Fibroblast of lung (primary cell): ENCODE data around the gene SERPIND1. TPM values are rescaled to one million over a fixed set of nuclear protein-coding genes. Genes with fewer than 3 reads are reported as not detected.

ENCODE experiments used
- DNase-seq, 2 donors: peaks; one replicate each; pipeline versions ENCODE4 v3.0.0 to v3.0.0-alpha.2; 2010; ENCODE audit warnings: low read depth in 2 of 2
- H2AFZ ChIP-seq: 2 replicates; pipeline ENCODE4 v1.5.1; 2012; ENCODE audit warnings: low read length, control low read depth, inconsistent platforms
- H3K27ac ChIP-seq: 2 replicates; pipeline ENCODE4 v1.5.1; 2011; ENCODE audit warnings: low read length, control low read depth; ENCODE audit not compliant: insufficient read depth
- H3K27me3 ChIP-seq: 2 replicates; pipeline ENCODE4 v1.5.1; 2011; ENCODE audit warnings: mild to moderate bottlenecking, low read length; ENCODE audit not compliant: control insufficient read depth, insufficient read depth
- H3K36me3 ChIP-seq: 2 replicates; pipeline ENCODE4 v1.5.1; 2011; ENCODE audit warnings: low read length; ENCODE audit not compliant: control insufficient read depth, insufficient read depth
- H3K4me1 ChIP-seq: 2 replicates; pipeline ENCODE4 v1.5.1; 2011; ENCODE audit warnings: low read length; ENCODE audit not compliant: control insufficient read depth, insufficient read depth; ENCODE audit errors: extremely low read depth
- H3K4me2 ChIP-seq: 2 replicates; pipeline ENCODE4 v1.5.1; 2011; ENCODE audit warnings: low read length, control low read depth; ENCODE audit not compliant: insufficient read depth; ENCODE audit errors: extremely low read depth
- H3K4me3 ChIP-seq, 4 experiments: fragments of 200-600 bp in 1 of 4; sonication (generic) in 1 of 4; replicated peaks in 1 of 4; 2 replicates each; pipeline ENCODE4 v1.5.1; 2011 to 2016; ENCODE audit warnings: low read length in 4 of 4, low read depth in 3 of 4, mild to moderate bottlenecking in 3 of 4, control low read depth in 2 of 4, inconsistent platforms in 1 of 4, mixed read lengths in 1 of 4; ENCODE audit not compliant: insufficient read depth in 1 of 4; ENCODE audit errors: control extremely low read depth in 1 of 4
- H3K79me2 ChIP-seq: 2 replicates; pipeline ENCODE4 v1.5.1; 2012; ENCODE audit warnings: mild to moderate bottlenecking, low read length, inconsistent platforms; ENCODE audit not compliant: control insufficient read depth, insufficient read depth
- H3K9ac ChIP-seq: 2 replicates; pipeline ENCODE4 v1.5.1; 2011; ENCODE audit warnings: mild to moderate bottlenecking, low read length, control low read depth; ENCODE audit not compliant: insufficient read depth
- H3K9me3 ChIP-seq: 2 replicates; pipeline ENCODE4 v1.5.1; 2012; ENCODE audit warnings: low read depth, low read length; ENCODE audit not compliant: control insufficient read depth, insufficient read depth
- H4K20me1 ChIP-seq: 2 replicates; pipeline ENCODE4 v1.5.1; 2011; ENCODE audit warnings: low read length; ENCODE audit not compliant: control insufficient read depth, insufficient read depth; ENCODE audit errors: extremely low read depth
- CTCF ChIP-seq, 2 donors: IDR thresholded peaks in 1 of 2; conservative IDR thresholded peaks in 1 of 2; 1 replicate in 1 of 2; 2 replicates in 1 of 2; pipeline ENCODE4 v1.5.1; 2011 to 2012; ENCODE audit warnings: low read length in 2 of 2, control low read depth in 1 of 2, inconsistent platforms in 1 of 2, low read depth in 1 of 2, mild to moderate bottlenecking in 1 of 2
- EZH2 ChIP-seq: IDR thresholded peaks from 2 replicates; pipeline ENCODE4 v1.5.1; 2012; ENCODE audit warnings: low read length, control low read depth, mild to moderate bottlenecking; ENCODE audit errors: missing control alignments
- polyA plus RNA-seq, 2 donors: library from polyadenylated mRNA; depleted of rRNA in 1 of 2; stranded (reverse) in 1 of 2; unstranded in 1 of 2; fragments of >200 nt; gene quantifications; 2 replicates each; pipeline ENCODE4 v1.2.1, GENCODE V29; 2011 to 2012; ENCODE audit warnings: missing spikeins in 1 of 2
- total RNA-seq: library from RNA; depleted of rRNA; stranded (reverse); fragments of >200 nt; gene quantifications from 2 replicates; pipeline ENCODE4 v1.2.1, GENCODE V29; 2014

The SERPIND1 gene
- total and polyA plus RNA-seq, 2 donors (not counting 1 experiment from before 2014, with no cell fraction given), result 0.03 TPM; not detected in 1

DNA sequence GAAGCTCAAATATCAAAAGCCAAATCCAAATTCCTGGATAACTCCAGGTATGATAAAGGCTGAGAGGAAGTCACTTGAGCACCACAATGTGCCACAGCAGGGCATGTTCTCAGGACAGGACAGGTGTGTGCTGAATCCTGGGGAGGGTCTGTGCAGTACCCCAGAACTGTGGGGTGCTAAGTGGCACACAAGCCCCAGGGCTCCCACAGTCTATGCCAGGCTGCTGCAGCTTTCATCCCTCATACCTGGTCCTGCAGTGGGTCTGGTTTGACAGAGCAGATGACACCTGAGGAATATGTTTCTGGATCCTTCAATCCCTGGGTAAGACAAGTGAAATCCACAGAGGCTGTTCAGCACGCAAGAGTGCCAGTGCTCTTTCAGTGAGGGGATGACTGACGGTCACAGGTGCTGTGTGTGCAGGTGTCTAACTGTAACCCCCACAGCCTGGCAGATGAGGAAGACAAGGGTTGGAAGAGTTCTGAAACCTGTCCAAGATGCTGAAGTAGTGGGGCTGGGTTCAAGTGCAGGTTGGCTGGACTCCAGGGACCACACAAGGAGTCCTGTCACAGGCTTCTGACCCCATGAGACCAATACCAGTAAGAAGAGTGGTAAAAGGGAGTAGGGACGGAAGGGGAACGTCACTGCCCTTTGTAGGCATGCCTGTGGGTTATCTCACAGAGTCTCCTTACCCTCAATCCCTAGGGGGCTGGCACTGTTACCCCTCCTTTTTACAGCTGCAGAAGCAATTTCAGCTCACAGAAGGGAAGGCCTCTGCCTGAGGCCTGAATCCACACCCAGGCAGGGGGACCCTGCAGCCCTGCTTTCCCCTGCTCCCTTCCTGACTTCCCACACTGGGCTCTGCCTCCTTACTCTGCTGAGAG lies 14.1 kb downstream of the SERPIND1 start:
- H2AFZ ChIP-seq, result no peak overlapping the region
- no peak for DNase-seq
- no peaks in the 10 kb centered on the region for H3K9me3 ChIP-seq
- TF ChIP-seq EZH2, result no peak
- H3K36me3 ChIP-seq, result peaks cover 15% of the 10 kb centered on the region
- no peaks in the 10 kb centered on the region for H4K20me1 ChIP-seq
- H3K4me2 ChIP-seq, result no peak overlapping the region
- no peak overlapping the region for H3K27ac ChIP-seq
- H3K9ac ChIP-seq, result no peak overlapping the region
- H3K27me3 ChIP-seq, result no peaks in the 10 kb centered on the region
- H3K79me2 ChIP-seq, result no peaks in the 10 kb centered on the region
- H3K4me3 ChIP-seq, result no peak overlapping the region
- no peaks in the 10 kb centered on the region for H3K4me1 ChIP-seq

DNA sequence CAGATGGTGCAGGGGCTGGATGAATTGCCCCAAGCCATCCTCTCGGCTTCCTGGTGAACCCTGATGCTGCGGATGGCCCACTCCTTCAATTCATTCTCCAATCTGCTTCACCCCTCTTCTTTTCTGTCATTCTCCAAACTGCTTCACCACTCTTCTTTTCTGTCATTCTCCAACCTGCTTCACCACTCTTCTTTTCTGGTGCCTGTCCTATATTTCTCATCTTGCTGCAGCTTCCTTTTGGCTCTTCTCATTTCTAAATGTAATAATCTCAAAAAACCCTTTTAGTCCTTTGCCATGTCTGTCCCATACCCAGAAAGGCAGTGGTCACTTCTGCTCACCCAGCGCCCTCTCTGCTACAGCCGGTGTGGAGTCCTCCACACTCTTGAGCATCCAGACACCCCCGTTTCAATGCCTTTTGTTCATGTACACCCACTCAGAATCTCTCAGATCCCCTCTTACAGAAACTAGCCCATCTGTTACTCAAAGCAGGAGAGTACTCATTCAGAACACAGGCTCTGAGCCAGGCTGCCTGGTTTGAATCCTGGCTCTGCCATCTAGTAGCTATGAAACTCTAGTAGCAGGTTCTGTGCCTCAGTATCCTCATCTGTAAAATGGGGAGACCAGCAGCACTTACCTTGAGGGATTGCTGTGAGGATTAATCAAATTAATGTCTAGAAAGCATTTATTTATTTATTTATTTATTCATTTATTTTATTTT lies 14.9 kb downstream of the SERPIND1 start:
- no peak overlapping the region for H3K27ac ChIP-seq
- DNase-seq, result no peak
- H3K36me3 ChIP-seq, result peaks cover 15% of the 10 kb centered on the region
- no peaks in the 10 kb centered on the region for H3K4me1 ChIP-seq
- no peaks in the 10 kb centered on the region for H3K9me3 ChIP-seq
- H3K27me3 ChIP-seq, result no peaks in the 10 kb centered on the region
- no peak overlapping the region for H2AFZ ChIP-seq
- TF ChIP-seq CTCF (conservative IDR thresholded peaks at IDR 0.05 in 1 of 2, IDR thresholded peaks at IDR 0.05 in 1 of 2; ENCODE audit: low read depth in 1 of 2, low read length in 2 of 2) (no peak), EZH2 (no peak)
- no peaks in the 10 kb centered on the region for H3K79me2 ChIP-seq
- no peaks in the 10 kb centered on the region for H4K20me1 ChIP-seq
- H3K9ac ChIP-seq, result no peak overlapping the region
- H3K4me2 ChIP-seq, result no peak overlapping the region
- H3K4me3 ChIP-seq, result no peak overlapping the region

DNA sequence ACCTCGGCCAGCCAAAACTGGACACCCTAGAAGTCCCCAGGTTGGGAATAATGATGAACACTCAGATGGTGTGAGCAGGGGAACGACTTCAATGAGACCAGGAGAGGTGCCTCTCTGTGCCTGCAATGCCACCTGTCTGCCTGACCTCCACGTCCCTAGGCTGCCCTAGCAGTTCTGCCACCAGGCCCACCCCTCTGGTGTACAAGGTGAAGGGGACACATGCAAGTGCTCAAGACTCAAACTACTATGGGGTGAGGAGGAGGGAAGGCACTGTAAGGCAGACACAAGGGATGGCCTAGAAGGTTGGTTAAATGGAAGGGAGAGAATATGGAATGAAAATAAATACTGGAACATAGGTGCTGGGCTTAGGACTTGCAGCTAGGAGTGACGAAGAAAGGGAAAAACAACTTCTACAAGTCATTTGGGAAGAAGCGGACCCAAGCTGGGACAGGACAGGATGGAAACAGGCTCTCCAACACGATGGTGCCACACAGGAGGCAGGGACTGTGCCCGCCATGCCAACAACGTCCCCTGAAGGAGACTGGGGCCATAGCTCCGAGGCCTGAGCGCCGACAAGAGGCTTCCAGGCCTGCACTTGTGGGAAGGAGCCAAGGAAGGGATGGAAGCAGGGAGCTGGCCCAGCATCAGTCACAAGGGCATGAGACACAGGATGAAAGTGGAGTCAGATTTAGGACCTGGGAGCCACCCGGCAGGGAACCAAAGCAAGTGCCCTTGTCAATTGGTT lies 18.5 kb downstream of the SERPIND1 start:
- no peaks in the 10 kb centered on the region for H3K9me3 ChIP-seq
- no peak overlapping the region for H2AFZ ChIP-seq
- DNase-seq, result no peak
- H3K9ac ChIP-seq, result no peak overlapping the region
- no peaks in the 10 kb centered on the region for H3K79me2 ChIP-seq
- no peaks in the 10 kb centered on the region for H3K27me3 ChIP-seq
- H3K4me1 ChIP-seq, result no peaks in the 10 kb centered on the region
- H3K4me2 ChIP-seq, result no peak overlapping the region
- TF ChIP-seq EZH2 (no peak), CTCF (conservative IDR thresholded peaks at IDR 0.05 in 1 of 2, IDR thresholded peaks at IDR 0.05 in 1 of 2; ENCODE audit: low read depth in 1 of 2, low read length in 2 of 2) (no peak)
- H3K36me3 ChIP-seq, result peaks cover 18% of the 10 kb centered on the region
- no peaks in the 10 kb centered on the region for H4K20me1 ChIP-seq
- no peak overlapping the region for H3K27ac ChIP-seq
- H3K4me3 ChIP-seq, result no peak overlapping the region
